ENCODE results near the gene IKBIP. TPM values are rescaled to one million over a fixed set of nuclear protein-coding genes. Genes with fewer than 3 reads are reported as not detected.
A peak's percentile ranks its signal among the peaks of the same experiment; 100 is the strongest.

The IKBIP gene
- polyA plus RNA-seq, 2 of the 4 experiments (the other 2 are of a cell fraction): 58.7 to 67.6 TPM

DNA sequence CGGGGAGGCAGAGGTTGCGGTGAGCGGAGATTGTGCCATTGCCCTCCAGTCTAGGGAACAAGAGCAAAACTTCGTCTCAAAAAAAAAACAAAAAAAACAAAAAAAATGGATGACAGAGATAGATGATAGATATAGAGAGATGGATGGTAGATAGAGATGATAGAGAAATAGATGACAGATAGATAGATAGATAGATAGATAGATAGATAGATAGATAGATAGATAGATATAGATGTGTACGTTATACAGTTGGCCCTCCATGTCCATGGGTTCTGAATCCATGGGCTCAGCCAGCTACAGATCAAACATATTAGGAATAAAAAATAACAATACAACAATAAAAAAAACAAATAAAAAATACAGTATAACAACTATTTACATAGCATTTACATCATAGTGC lies 63.9 kb downstream of the IKBIP start:
- TF ChIP-seq RARB (CRISPR knock-in tag; IDR thresholded peaks at IDR 0.05) (no peak), MYC (IDR thresholded peaks at IDR 0.05; ENCODE audit: borderline replicate concordance, low read length) (no peak), SMC3 (IDR thresholded peaks at IDR 0.05) (no peak), JUNB (IDR thresholded peaks at IDR 0.05) (no peak), NPAS2 (CRISPR knock-in tag; IDR thresholded peaks at IDR 0.05; ENCODE audit: borderline replicate concordance) (no peak), JUN (IDR thresholded peaks at IDR 0.05) (no peak), BHLHE40 (IDR thresholded peaks at IDR 0.05; ENCODE audit: low read depth, low read length) (no peak), ZFP36 (IDR thresholded peaks at IDR 0.05; ENCODE audit: borderline replicate concordance, partially characterized antibody) (no peak), CEBPB (IDR thresholded peaks at IDR 0.05) (no peak), CTCF (IDR thresholded peaks at IDR 0.05) (no peak), BCL3 (IDR thresholded peaks at IDR 0.05) (no peak)
- ChIA-PET POLR2A (no interaction called here), CTCF (interaction anchor here (0.9 to 4.8 kb wide), 2 partner anchors 14 to 73 kb away, joined by 4 to 25 read pairs; no protein-coding TSS in a partner anchor)
- H3K4me1 ChIP-seq: peaks cover 8% of the 10 kb centered on the region; the same call in 2 of the 3 replicates
- FAIRE-seq: no peak
- 88% methylated on average over 5 of the region's 5 CpGs for WGBS (ENCODE audit: missing lambda C conversion rate)
- no peak for ATAC-seq
- H3K4me3 ChIP-seq: no peak overlapping the region
- H3K27ac ChIP-seq: no peak overlapping the region
- no peak for DNase-seq (ENCODE audit: low read depth in 1 of 2, low spot score in 1 of 2)
- no peak overlapping the region for H3K4me2 ChIP-seq
- H3K9me3 ChIP-seq: no peaks in the 10 kb centered on the region

DNA sequence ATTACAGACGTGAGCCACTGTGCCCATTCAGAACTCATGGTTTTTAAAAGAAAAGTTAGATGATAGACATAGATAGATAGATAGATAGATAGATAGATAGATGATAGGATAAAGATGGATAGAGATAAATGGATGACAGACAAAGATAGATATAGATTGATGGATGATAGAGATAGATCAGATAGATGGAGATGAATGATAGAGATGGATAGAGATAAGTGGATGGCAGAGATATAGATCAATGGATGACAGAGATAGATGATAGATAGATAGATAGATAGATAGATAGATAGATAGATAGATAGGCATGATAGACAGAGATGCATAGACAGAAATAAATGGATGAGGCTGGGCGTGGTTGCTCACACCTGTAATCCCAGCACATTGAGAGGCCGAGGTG lies 64.8 kb downstream of the IKBIP start:
- Histone ChIP-seq H3K4me1 (peaks cover 11% of the 10 kb centered on the region; the same call in 2 of the 3 replicates), H3K4me2 (no peak overlapping the region), H3K4me3 (no peak overlapping the region), H3K27ac (no peak overlapping the region), H3K9me3 (no peaks in the 10 kb centered on the region)
- no peak for DNase-seq (ENCODE audit: low read depth in 1 of 2, low spot score in 1 of 2)
- POLR2A ChIA-PET: no interaction called here
- ATAC-seq: no peak
- CTCF ChIA-PET: interaction anchor here (1.6 to 4.8 kb wide), 3 partner anchors 10 to 13 kb away, joined by 4 to 25 read pairs (median 11); no protein-coding TSS in a partner anchor
- no peak for FAIRE-seq
- WGBS (ENCODE audit: missing lambda C conversion rate): 85% methylated on average over 3 of the region's 3 CpGs
- TF ChIP-seq POLR2A (IDR thresholded peaks at IDR 0.05; ENCODE audit: low read length) (no peak), KDM5A (IDR thresholded peaks at IDR 0.05) (no peak), EHMT2 (IDR thresholded peaks at IDR 0.05; ENCODE audit: low read depth) (no peak), RARB (CRISPR knock-in tag; IDR thresholded peaks at IDR 0.05) (no peak), HOXB13 (CRISPR knock-in tag; IDR thresholded peaks at IDR 0.05; ENCODE audit: low read depth) (no peak), ESRRA (IDR thresholded peaks at IDR 0.05; ENCODE audit: borderline replicate concordance, low read length) (no peak), HEYL (CRISPR knock-in tag; IDR thresholded peaks at IDR 0.05) (no peak)

DNA sequence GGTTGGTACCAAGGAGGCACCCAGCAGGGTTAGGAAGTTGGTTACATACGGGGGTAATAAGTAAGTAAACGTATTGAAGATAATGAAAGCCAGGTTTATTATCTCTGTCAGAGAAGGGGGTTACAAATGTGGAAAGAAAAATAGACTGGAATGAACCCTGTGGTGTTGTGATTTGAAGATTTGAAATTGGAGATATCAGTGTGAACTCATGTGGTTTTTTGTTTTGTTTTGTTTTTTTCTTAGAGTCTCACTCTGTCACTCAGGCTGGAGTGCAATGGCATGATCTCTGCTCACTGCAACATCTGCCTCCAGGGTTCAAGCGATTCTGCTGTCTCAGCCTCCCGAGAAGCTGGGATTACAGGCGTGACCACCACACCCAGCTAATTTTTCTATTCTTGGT lies 65.2 kb downstream of the IKBIP start:
- ChIA-PET POLR2A (interaction anchor here (1.5 kb wide), 1 partner anchor 14 kb away, joined by 10 read pairs; the partner anchor contains the start of gene SLC25A3), CTCF (interaction anchor here (1.6 to 2.1 kb wide), 2 partner anchors 9 to 13 kb away, joined by 4 to 11 read pairs; no protein-coding TSS in a partner anchor)
- Histone ChIP-seq H3K27ac (no peak overlapping the region), H3K4me2 (peak overlapping the region; percentile 16; the same call in 1 of the 3 replicates), H3K4me3 (no peak overlapping the region), H3K4me1 (peaks cover 16% of the 10 kb centered on the region), H3K9me3 (no peaks in the 10 kb centered on the region)
- DNase-seq (ENCODE audit: low read depth in 1 of 2, low spot score in 1 of 2) (no peak), FAIRE-seq (no peak), ATAC-seq (no peak)
- WGBS (ENCODE audit: missing lambda C conversion rate): 78% methylated on average over 5 of the region's 5 CpGs
- TF ChIP-seq, protein P1, sequence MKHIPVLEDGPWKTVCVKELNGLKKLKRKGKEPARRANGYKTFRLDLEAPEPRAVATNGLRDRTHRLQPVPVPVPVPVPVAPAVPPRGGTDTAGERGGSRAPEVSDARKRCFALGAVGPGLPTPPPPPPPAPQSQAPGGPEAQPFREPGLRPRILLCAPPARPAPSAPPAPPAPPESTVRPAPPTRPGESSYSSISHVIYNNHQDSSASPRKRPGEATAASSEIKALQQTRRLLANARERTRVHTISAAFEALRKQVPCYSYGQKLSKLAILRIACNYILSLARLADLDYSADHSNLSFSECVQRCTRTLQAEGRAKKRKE (CRISPR knock-in tag; IDR thresholded peaks at IDR 0.05; ENCODE audit: low read depth): no peak
- TF ChIP-seq MYC (IDR thresholded peaks at IDR 0.05; ENCODE audit: borderline replicate concordance, low read length): no peak
- no peak for TF ChIP-seq KDM5A (IDR thresholded peaks at IDR 0.05)
- no peak for TF ChIP-seq HOXB5 (CRISPR knock-in tag; IDR thresholded peaks at IDR 0.05)
- TF ChIP-seq HDAC2 (IDR thresholded peaks at IDR 0.05): no peak
- TF ChIP-seq HES2 (IDR thresholded peaks at IDR 0.05): no peak
- no peak for TF ChIP-seq RAD21 (conservative IDR thresholded peaks at IDR 0.05 in 1 of 2, IDR thresholded peaks at IDR 0.05 in 1 of 2)
- no peak for TF ChIP-seq CEBPB (IDR thresholded peaks at IDR 0.05)
- no peak for TF ChIP-seq CHD2 (IDR thresholded peaks at IDR 0.05; ENCODE audit: low read length, partially characterized antibody)
- no peak for TF ChIP-seq PHF8 (IDR thresholded peaks at IDR 0.05; ENCODE audit: borderline replicate concordance, low read depth)
